ENCODE results near the gene ZKSCAN2.

DNA sequence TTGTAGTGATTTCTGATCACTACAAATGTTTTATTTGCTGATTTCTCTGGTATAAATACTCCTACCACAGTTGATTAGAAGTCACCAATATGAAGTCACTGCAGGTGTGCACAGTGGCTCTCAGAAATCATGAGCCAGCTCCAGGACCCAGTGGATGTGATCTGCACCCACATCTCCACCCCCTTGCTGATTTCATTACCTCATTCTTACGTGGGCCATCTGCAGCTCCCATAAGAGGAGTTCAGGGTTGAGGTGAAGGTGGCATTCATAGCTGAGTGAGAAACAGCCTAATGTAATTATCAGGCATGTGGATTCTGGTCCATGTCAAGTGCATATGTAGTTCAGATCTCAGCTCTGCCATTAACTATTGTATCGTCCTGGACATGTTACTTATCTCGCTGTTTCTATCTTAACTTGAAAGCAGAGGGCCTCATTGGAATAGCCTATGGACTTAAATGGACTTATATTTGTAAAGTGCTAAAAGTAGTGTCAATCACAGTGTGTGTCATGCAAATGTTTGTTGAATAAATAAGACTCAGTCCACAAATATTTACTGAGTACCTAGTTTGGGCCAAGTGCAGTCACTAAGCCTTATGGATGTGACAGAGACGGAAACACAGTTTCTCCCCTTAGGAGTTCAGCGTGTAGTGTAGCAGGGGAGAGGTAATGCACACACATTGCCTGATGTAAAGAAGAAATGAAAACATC is 40.7 kb upstream of the ZKSCAN2 start:
- TF ChIP-seq EZH2 (IDR thresholded peaks at IDR 0.05; ENCODE audit: low read length, missing control alignments) = no peak
- TF ChIP-seq, protein P1, sequence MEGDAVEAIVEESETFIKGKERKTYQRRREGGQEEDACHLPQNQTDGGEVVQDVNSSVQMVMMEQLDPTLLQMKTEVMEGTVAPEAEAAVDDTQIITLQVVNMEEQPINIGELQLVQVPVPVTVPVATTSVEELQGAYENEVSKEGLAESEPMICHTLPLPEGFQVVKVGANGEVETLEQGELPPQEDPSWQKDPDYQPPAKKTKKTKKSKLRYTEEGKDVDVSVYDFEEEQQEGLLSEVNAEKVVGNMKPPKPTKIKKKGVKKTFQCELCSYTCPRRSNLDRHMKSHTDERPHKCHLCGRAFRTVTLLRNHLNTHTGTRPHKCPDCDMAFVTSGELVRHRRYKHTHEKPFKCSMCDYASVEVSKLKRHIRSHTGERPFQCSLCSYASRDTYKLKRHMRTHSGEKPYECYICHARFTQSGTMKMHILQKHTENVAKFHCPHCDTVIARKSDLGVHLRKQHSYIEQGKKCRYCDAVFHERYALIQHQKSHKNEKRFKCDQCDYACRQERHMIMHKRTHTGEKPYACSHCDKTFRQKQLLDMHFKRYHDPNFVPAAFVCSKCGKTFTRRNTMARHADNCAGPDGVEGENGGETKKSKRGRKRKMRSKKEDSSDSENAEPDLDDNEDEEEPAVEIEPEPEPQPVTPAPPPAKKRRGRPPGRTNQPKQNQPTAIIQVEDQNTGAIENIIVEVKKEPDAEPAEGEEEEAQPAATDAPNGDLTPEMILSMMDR (conservative IDR thresholded peaks at IDR 0.05 in 1 of 2, IDR thresholded peaks at IDR 0.05 in 1 of 2; ENCODE audit: low read depth in 1 of 2, low read length in 2 of 2) = no peak

Data from fibroblast of lung (primary cell).